DOHH2 (cell line): ENCODE data around the gene ZBTB16.

ENCODE experiments used
- H3F3A ChIP-seq: fragments of 200-600 bp; sonication (generic), shearing (Covaris generic); 2 replicates; pipeline ENCODE4 v1.6.0; 2016; ENCODE audit warnings: antibody characterized with exemption, mild to moderate bottlenecking; ENCODE audit not compliant: control insufficient read depth, insufficient read depth
- H3K27ac ChIP-seq: fragments of 200-600 bp; sonication (generic); 2 replicates; pipeline ENCODE4 v1.5.1; 2014; ENCODE audit warnings: low read depth, mild to moderate bottlenecking, low read length, moderate library complexity
- H3K27me3 ChIP-seq: fragments of 200-600 bp; sonication (generic); 2 replicates; pipeline ENCODE4 v1.6.1; 2014; ENCODE audit warnings: mild to moderate bottlenecking, low read length, mixed read lengths; ENCODE audit not compliant: control insufficient read depth
- H3K36me3 ChIP-seq: fragments of 200-600 bp; sonication (generic); 2 replicates; pipeline ENCODE4 v1.6.1; 2014; ENCODE audit warnings: mild to moderate bottlenecking, low read length, moderate library complexity, mixed read lengths; ENCODE audit not compliant: control insufficient read depth
- H3K4me1 ChIP-seq: fragments of 200-600 bp; sonication (generic); 2 replicates; pipeline ENCODE4 v1.6.1; 2014; ENCODE audit warnings: mild to moderate bottlenecking, low read length, mixed read lengths; ENCODE audit not compliant: control insufficient read depth
- H3K4me2 ChIP-seq: fragments of 200-600 bp; sonication (generic); 2 replicates; pipeline ENCODE4 v1.6.0; 2014; ENCODE audit warnings: mild to moderate bottlenecking, low read length, moderate library complexity
- H3K4me3 ChIP-seq: fragments of 200-600 bp; sonication (generic); 2 replicates; pipeline ENCODE4 v1.5.1; 2014; ENCODE audit warnings: mild to moderate bottlenecking, low read length, mixed read lengths
- H3K79me2 ChIP-seq: fragments of 200-600 bp; sonication (generic); 2 replicates; pipeline ENCODE4 v1.6.1; 2014; ENCODE audit warnings: mild to moderate bottlenecking, low read length, mixed read lengths; ENCODE audit not compliant: control insufficient read depth
- H3K9me2 ChIP-seq: fragments of 200-600 bp; sonication (generic); replicated peaks from 2 replicates; pipeline ENCODE4 v1.6.1; 2014; ENCODE audit warnings: mild to moderate bottlenecking, low read length, mixed read lengths; ENCODE audit not compliant: control insufficient read depth
- H3K9me3 ChIP-seq: fragments of 200-600 bp; sonication (generic); 2 replicates; pipeline ENCODE4 v1.6.1; 2014; ENCODE audit warnings: antibody characterized with exemption, low read length, mixed read lengths; ENCODE audit not compliant: control insufficient read depth, insufficient read depth
- H4K20me1 ChIP-seq: fragments of 200-600 bp; sonication (generic); 2 replicates; pipeline ENCODE4 v1.6.0; 2014; ENCODE audit warnings: low read depth, mild to moderate bottlenecking, antibody characterized with exemption, low read length, moderate library complexity; ENCODE audit not compliant: control insufficient read depth, insufficient read depth
- CTCF ChIP-seq: fragments of 200-600 bp; sonication (generic); IDR thresholded peaks from one replicate; pipeline ENCODE4 v1.5.1; 2014; ENCODE audit warnings: antibody characterized with exemption, mild to moderate bottlenecking, low read depth, low read length; ENCODE audit not compliant: poor library complexity, severe bottlenecking
- EZH2phosphoT487 ChIP-seq: fragments of 200-600 bp; sonication (generic); IDR thresholded peaks from 2 replicates; pipeline ENCODE4 v1.6.1; 2017; ENCODE audit warnings: borderline replicate concordance, mild to moderate bottlenecking, antibody characterized with exemption, low read length, moderate library complexity, mixed read lengths

Gene ZBTB16

DNA sequence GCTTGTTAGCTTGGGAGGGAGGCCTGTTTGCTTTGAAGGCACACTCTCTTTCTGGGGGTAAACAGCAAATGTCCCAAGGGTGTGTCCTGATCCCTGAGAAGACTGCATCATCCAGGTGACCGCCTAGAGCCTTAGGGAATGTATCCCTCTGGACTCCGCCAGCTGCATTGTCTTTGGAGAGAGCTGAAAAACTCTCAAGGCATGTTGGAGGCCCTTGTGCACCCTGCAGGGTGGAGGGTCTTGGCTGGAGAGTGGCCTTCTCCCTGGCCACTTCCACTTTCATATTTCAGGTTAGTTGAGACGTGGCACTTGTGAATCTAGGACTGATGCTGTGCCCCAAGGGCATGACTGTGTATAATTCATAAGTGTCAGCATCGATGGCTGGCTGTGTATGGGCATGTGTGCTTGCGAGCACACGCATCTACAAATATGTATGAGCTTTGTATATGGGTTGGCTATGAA, 70.6 kb downstream of the ZBTB16 start:
- Histone ChIP-seq H3K27me3 (peaks cover 25% of the 10 kb centered on the region), H3K79me2 (no peaks in the 10 kb centered on the region), H3K9me2 (no peaks in the 10 kb centered on the region), H4K20me1 (no peaks in the 10 kb centered on the region; the same call in 1 of the 2 replicates), H3F3A (no peaks in the 10 kb centered on the region), H3K4me2 (no peak overlapping the region), H3K9me3 (no peaks in the 10 kb centered on the region), H3K36me3 (no peaks in the 10 kb centered on the region), H3K4me1 (peaks cover 9% of the 10 kb centered on the region), H3K27ac (no peak overlapping the region), H3K4me3 (no peak overlapping the region)
- TF ChIP-seq CTCF = no peak
- TF ChIP-seq EZH2phosphoT487 = no peak

- H3K79me2 ChIP-seq = no peaks in the 10 kb centered on the region
- H3K9me2 ChIP-seq = no peaks in the 10 kb centered on the region
- peaks cover 27% of the 10 kb centered on the region for H3K27me3 ChIP-seq
- peaks cover 9% of the 10 kb centered on the region for H3K4me1 ChIP-seq
- no peak overlapping the region for H3K27ac ChIP-seq
- no peak for TF ChIP-seq EZH2phosphoT487
- no peaks in the 10 kb centered on the region; the same call in 1 of the 2 replicates for H4K20me1 ChIP-seq
- no peak overlapping the region for H3K4me3 ChIP-seq
- no peaks in the 10 kb centered on the region for H3F3A ChIP-seq
- no peak overlapping the region for H3K4me2 ChIP-seq
- no peaks in the 10 kb centered on the region for H3K36me3 ChIP-seq
- H3K9me3 ChIP-seq = no peaks in the 10 kb centered on the region
Measured at GRCh38 chr11:114130629-114131277, 71.2 kb downstream of the ZBTB16 start.

DNA sequence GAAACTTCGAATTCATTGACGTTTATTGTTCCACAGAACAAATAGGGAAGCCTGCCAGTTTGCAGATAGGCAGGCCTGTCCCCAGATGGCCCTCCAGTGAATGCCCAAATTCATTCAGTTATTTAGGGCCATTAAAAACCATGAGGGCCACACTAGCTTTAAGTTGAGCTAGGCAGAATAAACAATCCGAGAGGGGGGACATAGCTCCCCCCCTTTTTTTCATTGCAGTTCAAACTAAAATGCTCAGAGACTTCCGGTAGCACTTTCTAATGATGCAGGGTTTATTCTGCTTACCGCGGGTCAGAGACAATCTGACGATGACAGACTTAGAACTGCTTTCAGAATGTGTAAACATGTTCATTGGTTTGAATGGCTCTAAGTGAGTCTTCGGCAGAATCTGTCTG, 72.0 kb downstream of the ZBTB16 start:
- Histone ChIP-seq H3K4me2 (peak overlapping the region; percentile 2; the same call in 1 of the 2 replicates), H3K4me1 (peaks cover 9% of the 10 kb centered on the region), H3K27me3 (peaks cover 29% of the 10 kb centered on the region)

More for the DNA sequence above, 72.0 kb downstream of the ZBTB16 start:
- H3K9me3 ChIP-seq = no peaks in the 10 kb centered on the region
- no peaks in the 10 kb centered on the region for H3K9me2 ChIP-seq
- no peaks in the 10 kb centered on the region for H3K79me2 ChIP-seq
- H3K36me3 ChIP-seq = no peaks in the 10 kb centered on the region
- H3K4me3 ChIP-seq = no peak overlapping the region
- TF ChIP-seq EZH2phosphoT487 (no peak), CTCF (no peak)
- no peak overlapping the region for H3K27ac ChIP-seq
- no peaks in the 10 kb centered on the region; the same call in 1 of the 2 replicates for H4K20me1 ChIP-seq
- no peaks in the 10 kb centered on the region for H3F3A ChIP-seq
